Chondrocyte (in vitro differentiated cells): ENCODE measurements around the gene TIE1. TPM values are rescaled to one million over a fixed set of nuclear protein-coding genes. Genes with fewer than 3 reads are reported as not detected.
"Not testable (repeated sequence)": the region's sequence is repeated elsewhere in the genome, so short reads cannot be mapped to it uniquely, and the experiment has no call there.

Experiments used
- DNase-seq: peaks from one replicate; pipeline ENCODE4 v3.0.0; 2021; ENCODE audit warnings: mixed read lengths, low spot score
- H3K27ac Mint-ChIP-seq: one replicate; pipeline ENCODE4 v1.8.0; 2021; ENCODE audit warnings: mild to moderate bottlenecking, moderate library complexity, mixed read lengths; ENCODE audit not compliant: unreplicated experiment
- H3K27me3 Mint-ChIP-seq: 2 replicates; pipeline ENCODE4 v1.8.0; 2021; ENCODE audit warnings: low read depth, mixed read lengths
- H3K36me3 Mint-ChIP-seq: 2 replicates; pipeline ENCODE4 v1.8.0; 2021; ENCODE audit warnings: low read depth, mixed read lengths
- H3K4me1 Mint-ChIP-seq: 2 replicates; pipeline ENCODE4 v1.8.0; 2021; ENCODE audit warnings: low read depth, mild to moderate bottlenecking, mixed read lengths
- H3K4me3 Mint-ChIP-seq: one replicate; pipeline ENCODE4 v1.8.0; 2021; ENCODE audit warnings: mild to moderate bottlenecking, moderate library complexity, mixed read lengths; ENCODE audit not compliant: unreplicated experiment
- H3K9me3 Mint-ChIP-seq: 2 replicates; pipeline ENCODE4 v1.8.0; 2021; ENCODE audit warnings: low read depth, mixed read lengths
- CTCF ChIP-seq: fragments of 200-600 bp; sonication (generic); IDR thresholded peaks from 2 replicates; pipeline ENCODE4 v1.5.0; 2021; ENCODE audit warnings: antibody characterized with exemption, mild to moderate bottlenecking, moderate library complexity
- microRNA-seq: library from miRNA; unstranded; fragments of <30 nt; microRNA quantifications from one replicate; pipeline ENCODE4 v1.2.0, GENCODE V29; 2020; ENCODE audit warnings: borderline number of aligned reads
- total RNA-seq: library from RNA; stranded (reverse); gene quantifications from 3 replicates; pipeline ENCODE4 v1.2.1, GENCODE V29; 2021

TIE1 gene
- total RNA-seq, 1 donor from 2014 or later = not detected

- H3K36me3 Mint-ChIP-seq = peaks cover 16% of the 10 kb centered on the region
- no peak for TF ChIP-seq CTCF
- DNase-seq = no peak
- H3K27ac Mint-ChIP-seq = peak overlapping the region; percentile 93
- no peaks in the 10 kb centered on the region for H3K9me3 Mint-ChIP-seq
- no peaks in the 10 kb centered on the region for H3K27me3 Mint-ChIP-seq
- peaks cover 38% of the 10 kb centered on the region for H3K4me1 Mint-ChIP-seq
- H3K4me3 Mint-ChIP-seq = peak overlapping the region; percentile 80
Measured at GRCh38 chr1:43368646-43369020, 67.9 kb downstream of the TIE1 start.

- not testable (repeated sequence) for H3K9me3 Mint-ChIP-seq, H3K36me3 Mint-ChIP-seq, H3K4me3 Mint-ChIP-seq, H3K27ac Mint-ChIP-seq, DNase-seq, H3K27me3 Mint-ChIP-seq
- peaks cover 38% of the 10 kb centered on the region for H3K4me1 Mint-ChIP-seq
Measured at GRCh38 chr1:43369779-43370178, 69.0 kb downstream of the TIE1 start.

- no peak for DNase-seq
- no peak for TF ChIP-seq CTCF
- Mint-ChIP-seq H3K27me3 (no peaks in the 10 kb centered on the region), H3K36me3 (peaks cover 2% of the 10 kb centered on the region), H3K27ac (no peak overlapping the region), H3K4me1 (peaks cover 32% of the 10 kb centered on the region), H3K9me3 (no peaks in the 10 kb centered on the region), H3K4me3 (no peak overlapping the region)
Measured at GRCh38 chr1:43370564-43370963, 69.8 kb downstream of the TIE1 start.

GRCh38 chr1:43372172-43372571 is 71.4 kb downstream of the TIE1 start:
- no peak for DNase-seq
- Mint-ChIP-seq H3K9me3 (no peaks in the 10 kb centered on the region), H3K27me3 (no peaks in the 10 kb centered on the region), H3K36me3 (no peaks in the 10 kb centered on the region), H3K27ac (no peak overlapping the region), H3K4me1 (peaks cover 17% of the 10 kb centered on the region), H3K4me3 (no peak overlapping the region)
- no peak for TF ChIP-seq CTCF

Small RNA genes lying within 50 kb of the gene (microRNA-seq; reads per million reads assigned to microRNA genes)
- gene MIR6734 = 5.0 reads per million

Other genes with a start within 250 kb of the TIE1 start
- 34.5 to 40.7 TPM (median 36.1 TPM) in 3 replicates for gene EBNA1BP2, start 128.7 kb upstream of the TIE1 start, total RNA-seq
- 0.10 to 0.19 TPM (median 0.15 TPM) in 3 replicates for gene CFAP57, start 128.7 kb upstream of the TIE1 start, total RNA-seq
- not detected in 3 replicates for gene TMEM125, start 31.0 kb upstream of the TIE1 start, total RNA-seq
- not detected in 3 replicates for gene C1orf210, start 15.4 kb upstream of the TIE1 start, total RNA-seq
- gene MPL, start 36.8 kb downstream of the TIE1 start, total RNA-seq = not detected in 3 replicates
- 14.4 to 16.9 TPM (median 14.5 TPM) in 3 replicates for gene CDC20, start 58.0 kb downstream of the TIE1 start, total RNA-seq
- 78.9 to 103 TPM (median 101 TPM) in 3 replicates for gene ELOVL1, start 67.0 kb downstream of the TIE1 start, total RNA-seq
- gene MED8, start 88.8 kb downstream of the TIE1 start, total RNA-seq = 48.3 to 48.6 TPM (median 48.4 TPM) in 3 replicates
- gene SZT2, start 88.9 kb downstream of the TIE1 start, total RNA-seq = 29.3 to 64.0 TPM (median 33.6 TPM) in 3 replicates
- gene HYI, start 152.9 kb downstream of the TIE1 start, total RNA-seq = 27.7 to 29.9 TPM (median 28.6 TPM) in 3 replicates
- 54.6 to 66.7 TPM (median 62.0 TPM) in 3 replicates for gene PTPRF, start 229.9 kb downstream of the TIE1 start, total RNA-seq